LNCAP (cell line): ENCODE results near the gene KNDC1.

Experiments used
- CTCF ChIP-seq: fragments of 450-650 bp; IDR thresholded peaks from 2 replicates; pipeline ENCODE4 v1.5.1; 2017; ENCODE audit warnings: mild to moderate bottlenecking

The KNDC1 gene

GRCh38 chr10:133189726-133190125, 29.7 kb downstream of the KNDC1 start:
- TF ChIP-seq CTCF, result no peak

- TF ChIP-seq CTCF, result no peak
These were observed 30.2 kb downstream of the KNDC1 start for GRCh38 chr10:133190225-133190624.

- TF ChIP-seq CTCF, result no peak
These were observed 31.6 kb downstream of the KNDC1 start for GRCh38 chr10:133191651-133192050.

- TF ChIP-seq CTCF, result no peak
These were observed 34.1 kb downstream of the KNDC1 start for GRCh38 chr10:133194151-133194550.

GRCh38 chr10:133195096-133195495, 35.1 kb downstream of the KNDC1 start:
- TF ChIP-seq CTCF, result no peak

GRCh38 chr10:133195611-133196010, 35.6 kb downstream of the KNDC1 start:
- TF ChIP-seq CTCF, result no peak

GRCh38 chr10:133196221-133196915, 36.3 kb downstream of the KNDC1 start:
- TF ChIP-seq CTCF, result no peak
